AG08396 (cell line): ENCODE measurements around the gene FBH1.
"Not testable (repeated sequence)": the region's sequence is repeated elsewhere in the genome, so short reads cannot be mapped to it uniquely, and the experiment has no call there.

Experiments used
- DNase-seq: peaks from one replicate; pipeline ENCODE4 v3.0.0; 2012; ENCODE audit warnings: low spot score, mixed read lengths

The FBH1 gene

DNA sequence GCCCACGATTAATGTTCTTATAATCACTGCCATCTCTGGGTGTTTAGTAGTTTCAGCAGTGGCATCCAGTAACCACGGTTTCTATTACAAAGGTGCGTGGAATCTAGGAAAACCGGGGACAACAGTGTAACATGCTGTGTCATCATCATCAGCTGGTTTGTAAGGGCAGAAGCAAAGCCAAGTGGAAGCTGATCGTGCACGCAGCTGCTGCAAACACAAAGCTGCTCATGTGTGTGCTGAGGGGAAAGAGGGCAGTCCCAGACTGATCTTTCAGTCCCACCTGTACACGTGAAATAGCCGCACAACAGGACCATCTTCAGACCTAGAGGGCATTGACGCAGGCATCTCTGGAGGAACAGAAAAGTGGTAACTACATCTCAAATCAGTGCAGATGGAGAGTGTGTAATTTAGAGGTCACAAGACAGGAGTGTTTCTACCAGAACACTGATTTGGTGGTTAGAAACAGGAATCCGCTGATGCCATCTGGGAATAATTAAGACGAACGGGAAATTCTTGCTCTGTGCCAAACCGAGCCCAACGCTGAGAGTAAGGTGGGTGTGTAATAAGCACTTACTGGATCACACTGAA lies 13.8 kb upstream of the FBH1 start:
- peak; percentile 46 for DNase-seq

DNA sequence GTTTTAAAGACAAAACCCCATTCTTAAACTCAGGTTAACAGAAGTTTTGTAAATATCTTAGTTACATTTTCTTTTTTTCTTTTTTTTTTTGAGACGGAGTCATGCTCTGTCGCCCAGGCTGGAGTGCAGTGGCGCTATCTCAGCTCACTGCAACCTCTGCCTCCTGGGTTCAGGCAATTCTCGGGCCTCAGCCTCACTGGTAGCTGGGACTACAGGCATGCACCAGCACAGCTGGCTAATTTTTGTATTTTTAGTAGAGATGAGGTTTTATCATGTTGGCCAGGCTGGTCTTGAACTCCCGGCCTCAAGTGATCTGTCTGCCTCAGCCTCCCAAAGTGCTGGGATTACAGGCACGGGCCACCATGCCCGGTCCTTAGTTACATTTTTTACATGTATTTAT lies 13.0 kb upstream of the FBH1 start:
- DNase-seq = not testable (repeated sequence)

DNA sequence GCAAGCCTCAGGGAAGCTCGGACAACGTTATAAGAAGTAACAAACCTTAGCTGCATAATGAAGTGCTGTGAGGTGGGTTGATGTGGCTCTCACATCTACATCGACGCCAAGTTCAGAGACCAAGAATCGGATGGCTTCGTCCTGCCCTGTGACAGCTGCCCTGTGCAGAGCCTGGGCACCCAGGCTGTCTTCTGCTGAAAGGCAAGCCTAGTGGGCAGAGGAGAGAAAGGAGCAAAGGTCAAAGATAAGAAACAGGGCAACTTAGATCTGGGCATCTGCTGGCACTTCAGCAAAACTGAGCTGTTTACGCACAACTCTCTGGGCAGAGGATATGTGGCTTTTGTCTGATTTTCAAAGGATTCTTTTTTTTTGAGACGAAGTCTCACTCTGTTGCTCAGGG lies 7.1 kb upstream of the FBH1 start:
- DNase-seq = no peak

DNA sequence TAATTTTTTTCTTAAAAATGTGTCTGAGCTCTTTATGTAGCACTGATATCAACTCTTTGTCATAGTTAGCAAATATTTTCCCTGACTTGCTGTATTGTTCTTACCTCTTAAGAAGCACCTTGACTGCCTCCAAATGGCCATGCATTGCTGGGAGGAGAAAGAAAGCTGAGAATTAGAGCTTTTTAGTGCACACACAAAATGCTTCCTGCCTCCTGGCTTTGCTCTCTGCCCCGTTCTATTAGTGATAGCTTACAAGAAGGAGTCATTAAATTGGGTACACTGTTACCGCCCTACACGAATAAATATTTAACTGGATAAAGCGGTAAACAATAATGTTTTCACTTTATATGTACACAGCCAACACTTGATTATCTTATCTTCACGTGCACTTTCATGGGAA lies 4.4 kb upstream of the FBH1 start:
- no peak for DNase-seq

DNA sequence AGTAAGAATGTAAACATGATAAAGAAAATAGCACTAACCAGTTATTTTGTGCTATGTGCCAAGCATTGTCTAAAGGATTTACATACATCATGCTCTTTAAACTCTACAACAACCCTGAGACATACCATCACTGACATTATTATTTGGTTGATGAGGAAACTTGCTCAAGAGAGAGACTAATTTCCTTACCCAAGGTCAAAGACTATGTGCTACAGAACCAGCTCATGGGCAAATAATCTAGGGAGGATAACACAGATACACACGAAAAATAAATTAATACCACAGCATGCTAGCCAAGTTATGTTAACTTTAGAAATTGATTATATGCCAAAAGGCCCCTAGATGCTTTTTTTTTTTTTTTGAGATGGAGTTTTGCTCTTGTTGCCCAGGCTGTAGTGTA lies 3.0 kb upstream of the FBH1 start:
- no peak for DNase-seq

DNA sequence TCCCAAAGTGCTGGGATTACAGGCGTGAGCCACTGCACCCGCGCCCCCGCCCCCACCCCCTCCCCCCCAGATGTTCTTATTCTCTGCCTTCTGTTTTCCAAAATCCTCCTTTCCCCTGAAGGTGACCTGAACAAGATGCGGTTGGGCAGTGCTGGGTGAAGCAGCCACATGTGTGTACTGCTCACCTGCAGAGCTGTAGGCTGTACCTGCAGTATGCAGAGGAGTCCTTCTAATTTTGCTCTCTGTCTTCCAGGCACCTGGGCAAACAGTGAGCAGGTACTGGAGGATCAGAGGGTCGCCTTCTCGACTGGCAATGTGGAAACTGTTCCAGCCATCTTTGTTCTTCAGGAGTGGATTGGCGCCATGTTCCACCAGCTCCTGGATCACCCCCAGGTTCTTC lies 2.4 kb upstream of the FBH1 start:
- no peak for DNase-seq

DNA sequence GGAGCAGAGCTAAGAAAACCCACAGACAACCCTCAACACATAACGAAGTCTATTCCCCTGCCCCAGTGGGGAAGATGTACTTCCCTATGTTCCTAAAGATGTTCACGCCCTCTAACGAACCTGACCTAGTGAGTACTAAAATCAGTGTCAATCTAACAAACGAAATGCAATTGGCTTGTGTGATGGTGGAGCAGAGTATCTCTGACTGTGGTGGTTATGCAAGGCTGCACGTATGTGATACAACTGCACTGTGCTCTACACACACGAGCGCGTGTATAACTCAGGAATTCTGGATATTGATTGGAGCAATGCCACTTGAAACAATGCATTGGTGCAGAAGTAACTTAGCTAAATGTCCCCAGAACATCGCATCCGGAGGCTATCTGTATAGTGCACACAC lies 1.7 kb upstream of the FBH1 start:
- no peak for DNase-seq

DNA sequence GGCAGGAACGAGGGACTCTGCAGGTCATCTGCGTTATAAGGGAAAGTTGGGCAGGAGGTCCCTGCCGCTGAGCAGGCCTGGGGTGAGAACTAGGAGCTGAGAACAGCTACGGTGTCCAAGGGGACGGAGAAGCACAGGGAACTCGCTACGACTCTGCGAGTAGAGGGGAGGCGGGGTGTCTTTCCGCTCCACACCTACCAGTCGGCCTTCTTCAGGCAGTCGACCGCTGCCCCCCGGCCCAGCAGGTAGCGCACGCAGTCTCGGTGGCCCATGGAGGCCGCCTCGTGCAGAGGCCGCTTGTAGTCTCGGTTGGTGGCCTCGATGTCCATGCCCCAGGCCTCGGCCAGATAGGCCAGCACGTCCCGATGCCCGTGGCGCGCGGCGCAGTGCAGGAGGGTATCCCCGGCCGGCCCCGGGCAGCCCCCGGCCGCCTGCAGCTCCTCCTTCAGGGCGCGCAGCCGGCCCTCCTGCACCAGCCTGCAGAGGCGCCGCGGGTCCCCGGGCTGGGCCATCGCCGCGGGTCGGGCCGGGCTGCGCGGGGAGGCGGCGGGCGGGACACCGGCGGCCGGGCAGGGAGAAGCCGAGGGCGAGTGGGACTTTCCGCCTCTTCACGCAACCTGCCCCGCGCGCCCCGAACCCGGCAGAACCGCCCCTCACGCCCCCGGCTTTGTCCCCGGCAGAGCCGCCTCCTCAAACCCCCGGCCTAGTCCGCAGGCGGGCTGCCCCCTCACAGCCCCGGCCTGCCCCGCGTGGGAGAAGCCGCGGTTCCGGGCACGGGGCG lies 1.0 kb upstream of the FBH1 start:
- DNase-seq = peak; percentile 38

DNA sequence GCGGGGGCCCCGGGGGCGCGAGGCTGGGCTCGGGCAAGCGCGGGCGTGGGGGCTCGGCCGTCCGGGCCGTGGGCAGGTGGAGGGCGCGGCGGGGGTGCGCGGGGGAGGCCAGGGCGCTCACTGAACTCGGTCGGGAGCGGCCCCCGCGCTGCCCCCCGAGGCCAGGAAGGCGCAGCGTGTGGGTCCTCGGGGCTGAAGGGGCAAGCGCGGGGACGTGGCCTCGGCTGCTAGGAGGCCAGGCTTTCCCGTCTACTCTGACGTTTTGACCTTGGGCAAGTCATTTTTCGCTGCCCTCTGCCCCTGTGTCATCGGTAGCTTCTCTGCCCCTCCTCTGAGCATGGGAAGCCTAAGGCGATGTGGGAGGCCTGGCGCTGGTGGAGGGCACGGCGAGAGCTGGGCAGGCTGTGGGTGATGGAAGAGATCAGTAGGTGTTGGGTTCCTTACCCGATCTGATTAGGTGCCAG lies 441 bp downstream of the FBH1 start:
- peak; percentile 38 for DNase-seq

DNA sequence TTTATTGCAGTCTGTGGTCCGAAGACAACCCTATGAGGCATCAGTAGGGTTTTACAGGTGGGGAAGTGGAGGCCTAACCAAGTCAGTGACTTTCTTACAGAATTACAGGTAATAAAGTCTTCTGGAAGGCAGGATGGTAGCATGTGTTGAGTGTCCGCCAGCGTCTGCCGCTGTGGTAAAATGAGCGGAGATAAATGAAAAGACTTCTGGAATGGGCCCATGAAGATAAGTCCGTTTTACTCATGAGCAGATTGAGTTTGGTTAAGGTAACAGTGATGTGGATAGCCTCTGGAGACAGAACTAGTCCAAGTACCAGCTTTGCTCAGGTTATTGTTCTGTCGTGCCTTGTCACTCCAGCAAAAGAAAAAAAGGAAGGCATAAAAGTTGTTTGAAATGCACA lies 966 bp downstream of the FBH1 start:
- DNase-seq = no peak

DNA sequence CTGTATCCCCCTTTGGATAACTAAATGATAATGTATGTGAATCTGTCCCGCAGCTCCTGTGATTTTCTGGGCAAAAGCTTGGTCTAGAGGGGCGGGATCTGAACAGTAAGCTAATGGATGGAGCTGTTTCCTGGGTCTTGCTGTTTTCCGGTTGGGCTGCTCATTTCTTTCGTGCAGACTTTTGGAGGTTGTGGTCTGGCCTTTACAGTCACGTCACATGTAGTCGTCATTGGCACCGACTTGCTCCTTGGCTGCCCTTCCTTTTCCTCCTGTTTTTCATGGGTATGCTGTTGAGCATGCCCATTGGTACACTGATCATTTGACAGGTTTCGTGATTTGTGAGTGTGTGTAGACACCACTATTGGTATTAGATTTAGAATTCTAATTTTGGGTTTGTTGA lies 2.0 kb downstream of the FBH1 start:
- DNase-seq = peak; percentile 32

DNA sequence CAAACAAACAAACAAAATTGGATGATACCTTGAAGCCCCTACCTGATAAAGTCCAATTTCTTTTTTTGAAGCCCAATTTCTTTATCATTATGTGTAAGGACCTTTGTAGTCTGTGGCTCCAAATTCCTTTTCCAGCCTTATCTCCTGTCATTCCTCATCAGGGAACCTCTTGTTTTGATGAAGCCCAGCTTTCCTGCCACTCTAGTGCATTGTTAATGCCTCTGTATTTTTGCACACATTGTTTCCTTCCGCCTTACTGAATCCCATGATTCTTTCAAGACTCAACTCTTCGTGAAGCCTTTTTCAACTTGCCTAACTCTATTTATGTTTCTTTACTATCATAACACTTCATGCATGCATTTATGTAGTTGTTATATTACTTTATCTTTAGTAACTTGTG lies 3.3 kb downstream of the FBH1 start:
- DNase-seq = no peak

DNA sequence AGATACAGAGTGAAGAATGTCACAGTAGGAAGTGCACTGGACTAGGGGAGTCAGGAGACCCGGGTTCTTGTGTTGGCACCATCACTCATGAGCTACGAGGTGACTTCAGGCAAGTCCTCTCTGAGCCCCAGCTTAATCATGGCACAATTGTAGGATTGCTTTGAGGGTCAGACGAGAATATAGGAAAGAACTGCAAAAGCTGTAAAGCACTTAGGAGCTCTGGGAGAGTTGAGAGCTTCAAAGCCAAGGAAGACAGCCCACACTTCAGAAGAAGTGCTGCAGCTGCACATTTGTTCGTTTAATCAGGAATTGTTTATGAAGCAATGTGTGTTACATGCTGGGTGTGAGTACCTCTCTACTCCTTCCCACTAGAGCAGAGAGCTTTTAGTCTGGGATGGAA lies 4.4 kb downstream of the FBH1 start:
- DNase-seq = no peak

DNA sequence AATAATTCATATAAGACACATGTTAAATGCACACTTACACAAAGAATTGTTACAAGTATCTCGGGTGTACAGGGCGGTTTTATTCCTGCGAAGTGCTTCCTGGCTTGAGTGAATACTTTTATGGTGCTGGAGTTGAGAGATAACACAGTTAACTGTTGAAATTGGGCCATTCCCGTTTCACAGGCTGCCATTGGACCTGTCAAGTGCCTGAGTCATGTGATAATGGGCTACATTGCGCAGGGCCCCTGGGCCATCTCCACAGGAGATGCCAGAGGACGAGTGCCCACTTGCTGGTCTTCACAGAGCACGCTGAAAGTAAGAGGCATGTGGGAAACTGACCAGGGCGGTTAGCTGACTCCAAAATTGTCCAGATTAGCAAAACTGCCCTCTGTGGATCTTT lies 4.8 kb downstream of the FBH1 start:
- DNase-seq = no peak

DNA sequence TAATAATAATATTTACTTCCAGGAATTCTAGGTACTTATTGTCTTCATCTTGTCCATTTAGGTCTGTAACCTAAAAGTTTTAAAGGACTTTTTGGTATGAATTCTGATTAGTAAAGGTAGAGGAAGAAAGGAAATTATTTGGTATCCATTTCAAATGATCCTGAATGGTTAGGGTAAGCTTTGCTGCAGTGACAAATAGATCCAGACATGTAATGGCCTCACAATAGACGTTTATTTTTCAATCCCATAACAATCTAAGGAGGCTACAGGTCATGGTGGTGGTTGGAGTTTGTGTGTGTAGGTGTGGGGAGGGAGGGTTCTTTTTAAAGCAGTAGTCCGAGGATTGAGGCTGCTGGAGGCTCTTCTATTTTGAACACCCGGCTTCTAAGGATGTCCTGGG lies 5.3 kb downstream of the FBH1 start:
- DNase-seq = no peak

DNA sequence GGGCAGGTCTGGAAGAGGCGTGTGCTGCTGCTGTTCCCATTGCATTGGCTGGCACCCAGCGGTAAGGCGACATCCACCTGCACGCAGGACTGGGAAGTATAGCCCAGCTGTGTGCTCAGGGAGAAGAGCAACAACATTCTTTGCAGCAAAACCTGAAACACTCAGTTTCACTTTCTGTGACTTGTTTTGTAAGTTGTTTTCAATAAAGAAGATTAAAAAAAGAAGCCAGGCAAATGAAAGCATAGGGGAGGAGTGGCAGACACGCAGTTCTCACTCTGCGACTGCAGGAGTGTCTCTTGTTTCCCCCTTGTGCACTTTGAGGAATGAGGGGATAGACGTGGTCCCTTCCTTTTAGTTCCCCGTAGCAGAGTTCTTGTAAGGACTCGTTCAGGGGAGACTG lies 5.8 kb downstream of the FBH1 start:
- DNase-seq = no peak

DNA sequence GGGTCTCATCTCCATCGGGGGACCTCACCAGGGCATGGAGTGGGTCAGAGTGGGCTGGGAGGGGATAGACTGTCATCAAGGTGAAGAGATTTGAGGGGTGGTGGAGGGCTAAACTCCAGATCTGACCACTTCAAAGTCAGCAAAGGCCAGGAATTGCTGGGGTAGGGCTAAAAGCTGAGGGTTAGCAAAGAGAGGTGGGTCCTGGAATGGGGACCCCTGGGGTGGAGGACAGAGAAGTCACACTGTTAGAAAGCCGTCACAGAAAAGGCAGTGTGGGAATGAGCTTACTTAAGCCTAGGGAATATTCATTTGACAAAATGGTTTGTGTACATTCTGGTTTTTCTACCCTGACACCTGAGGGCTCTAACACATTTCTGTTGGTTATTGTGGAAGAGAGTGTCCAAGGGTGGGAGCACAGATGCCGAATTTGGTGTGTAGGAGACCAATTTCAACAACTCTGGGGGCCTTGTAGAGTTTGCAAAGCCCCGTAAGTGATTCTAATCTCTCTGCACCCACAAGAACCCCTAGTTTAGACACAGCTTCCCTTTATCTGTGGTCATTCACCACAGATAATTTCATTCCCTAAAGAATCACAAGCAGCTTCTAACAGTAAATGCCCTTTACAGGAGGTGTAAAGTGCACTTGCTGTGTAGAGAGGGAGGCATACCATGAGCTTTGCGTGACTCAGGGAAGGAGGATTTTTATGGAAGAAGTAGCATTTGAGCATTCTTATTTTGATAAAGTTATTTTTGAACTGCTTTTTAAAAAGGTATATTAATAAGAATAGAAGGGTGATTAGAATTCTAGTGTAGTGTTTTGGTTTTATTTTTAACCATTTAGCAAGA lies 6.4 kb downstream of the FBH1 start:
- DNase-seq = no peak

DNA sequence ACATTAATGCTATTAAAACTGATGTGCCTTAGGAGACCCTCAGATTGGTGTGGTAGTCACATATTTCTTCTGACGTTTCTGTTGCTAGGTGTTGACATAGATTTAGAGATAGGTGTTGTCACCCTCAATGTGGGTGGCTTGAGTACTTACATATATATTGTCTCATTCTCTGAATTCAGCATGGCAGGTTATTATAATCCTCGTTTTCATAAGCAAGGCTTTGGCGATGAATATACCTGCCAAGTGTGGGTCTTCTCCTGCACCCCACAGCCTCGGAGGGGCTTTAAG lies 7.0 kb downstream of the FBH1 start:
- DNase-seq = no peak

DNA sequence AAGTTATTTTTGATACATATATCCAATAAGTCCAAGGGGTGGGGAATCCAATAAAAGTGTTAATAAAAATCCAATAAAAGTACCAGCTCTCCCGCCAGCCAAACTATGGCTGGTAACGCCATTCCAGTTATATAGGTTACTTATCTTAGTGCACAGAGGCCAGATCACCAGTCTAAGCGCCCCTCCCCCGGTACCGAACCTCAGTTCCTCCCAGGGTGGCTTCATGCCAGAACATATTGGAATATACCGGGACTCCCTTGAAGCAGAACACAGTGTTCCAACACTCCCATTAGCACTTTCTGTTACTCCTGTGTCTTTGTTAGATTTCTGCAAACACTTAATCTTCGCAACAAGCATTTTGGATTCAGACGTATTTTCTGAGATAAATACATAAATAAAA lies 7.5 kb downstream of the FBH1 start:
- DNase-seq = no peak

DNA sequence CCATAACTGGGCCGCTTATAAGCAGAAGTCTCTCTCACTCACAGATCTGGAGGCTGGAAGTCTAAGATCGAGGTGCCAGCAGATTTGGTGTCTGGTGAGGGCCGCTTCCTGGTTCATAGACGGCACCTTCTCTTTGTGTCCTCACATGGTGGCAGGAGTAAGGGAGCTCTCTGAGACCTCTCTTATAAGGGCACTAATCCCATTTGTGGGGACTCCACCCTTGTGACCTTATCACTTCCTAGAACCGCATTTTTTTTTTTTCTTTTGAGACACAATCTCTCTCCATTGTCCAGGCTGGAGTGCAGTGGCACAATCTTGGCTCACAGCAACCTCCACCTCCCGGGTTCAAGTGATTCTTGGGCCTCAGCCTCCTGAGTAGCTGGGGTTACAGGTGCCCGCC lies 8.1 kb downstream of the FBH1 start:
- no peak for DNase-seq

DNA sequence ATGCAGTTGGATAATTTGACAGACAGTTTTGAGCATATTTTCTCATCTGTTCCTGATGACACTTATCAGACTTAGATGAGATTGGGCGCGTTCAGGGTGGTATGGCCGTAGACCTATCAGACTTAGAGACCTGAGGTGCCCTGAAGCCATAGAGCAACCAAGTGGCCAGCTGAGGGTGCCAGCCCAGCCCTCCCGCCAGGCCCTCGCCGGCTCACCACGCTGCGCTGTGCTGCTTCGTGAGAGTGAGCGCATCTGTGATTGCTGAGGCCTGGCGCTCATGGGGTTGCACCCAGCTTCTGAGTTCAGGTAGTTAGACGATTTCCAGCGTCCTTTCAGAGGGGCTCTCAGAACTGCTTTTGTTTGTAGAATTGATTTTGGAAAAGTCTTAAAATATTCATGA lies 10.2 kb downstream of the FBH1 start:
- DNase-seq = no peak

DNA sequence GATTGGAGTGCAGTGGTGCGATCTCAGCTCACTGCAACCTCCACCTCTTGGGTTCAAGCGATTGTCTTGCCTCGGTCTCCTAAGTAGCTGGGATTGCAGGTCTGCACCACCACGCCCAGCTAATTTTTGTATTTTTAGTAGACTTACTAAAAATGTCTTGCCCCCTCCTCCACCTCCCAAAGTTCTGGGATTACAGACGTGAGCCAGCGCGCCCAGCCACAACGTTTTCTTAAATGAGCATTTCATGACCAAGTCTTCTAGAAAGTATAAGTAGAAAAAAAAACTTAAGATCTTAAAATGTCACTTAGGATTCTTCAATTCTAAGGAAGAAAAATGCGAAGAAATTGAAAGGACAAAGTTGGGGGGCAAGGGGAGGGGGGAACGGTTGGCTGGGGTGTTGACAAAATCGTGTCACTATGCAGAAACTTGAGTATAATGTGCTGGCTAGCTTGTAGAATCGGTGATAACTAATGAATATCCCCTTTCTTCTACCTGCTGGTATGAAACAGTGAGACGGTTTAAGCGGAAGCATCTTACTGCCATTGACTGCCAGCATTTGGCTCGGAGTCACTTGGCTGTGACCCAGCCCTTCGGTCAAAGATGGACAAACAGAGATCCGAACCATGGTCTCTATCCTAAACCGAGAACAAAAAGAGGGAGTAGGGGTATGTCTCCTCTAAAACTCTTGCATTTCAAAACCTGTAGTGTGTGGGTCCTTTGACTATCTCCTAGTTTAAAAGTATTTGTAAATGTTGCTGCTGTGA lies 12.7 kb downstream of the FBH1 start:
- no peak for DNase-seq

DNA sequence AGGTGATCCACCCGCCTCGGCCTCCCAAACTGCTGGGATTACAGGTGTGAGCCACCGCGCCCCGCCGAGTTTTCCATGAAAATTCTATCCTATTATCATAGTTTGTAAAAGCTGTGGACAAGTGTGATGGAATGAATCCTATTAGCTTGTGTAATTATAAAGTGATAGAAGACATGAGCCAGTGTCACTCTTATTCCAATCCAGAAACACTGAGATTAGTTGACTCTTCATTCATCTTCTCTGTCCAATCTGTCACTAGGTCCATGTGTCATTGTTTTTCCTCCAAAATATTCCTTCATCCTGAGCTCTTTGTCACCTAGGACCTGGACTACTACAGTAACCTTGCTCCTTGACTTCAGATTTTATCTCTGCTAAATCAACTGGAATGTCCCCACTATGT lies 13.5 kb downstream of the FBH1 start:
- DNase-seq = no peak
